ES-I3 (cell line): ENCODE data around the gene SLC43A1.

Experiments
- H3K36me3 ChIP-seq: 2 replicates; pipeline ENCODE4 v1.6.1; 2013; ENCODE audit warnings: mild to moderate bottlenecking, low read length, control low read depth, moderate library complexity; ENCODE audit not compliant: insufficient read depth
- H3K4me1 ChIP-seq: 2 replicates; pipeline ENCODE4 v1.6.1; 2013; ENCODE audit warnings: mild to moderate bottlenecking, control low read depth, low read length; ENCODE audit not compliant: insufficient read depth
- H3K9ac ChIP-seq: 2 replicates; pipeline ENCODE4 v1.6.1; 2013; ENCODE audit warnings: low read depth, mild to moderate bottlenecking, low read length, moderate library complexity
- H3K9me3 ChIP-seq: 2 replicates; pipeline ENCODE4 v1.6.1; 2013; ENCODE audit warnings: mild to moderate bottlenecking, low read length, moderate library complexity; ENCODE audit not compliant: control insufficient read depth, insufficient read depth

The SLC43A1 gene

DNA sequence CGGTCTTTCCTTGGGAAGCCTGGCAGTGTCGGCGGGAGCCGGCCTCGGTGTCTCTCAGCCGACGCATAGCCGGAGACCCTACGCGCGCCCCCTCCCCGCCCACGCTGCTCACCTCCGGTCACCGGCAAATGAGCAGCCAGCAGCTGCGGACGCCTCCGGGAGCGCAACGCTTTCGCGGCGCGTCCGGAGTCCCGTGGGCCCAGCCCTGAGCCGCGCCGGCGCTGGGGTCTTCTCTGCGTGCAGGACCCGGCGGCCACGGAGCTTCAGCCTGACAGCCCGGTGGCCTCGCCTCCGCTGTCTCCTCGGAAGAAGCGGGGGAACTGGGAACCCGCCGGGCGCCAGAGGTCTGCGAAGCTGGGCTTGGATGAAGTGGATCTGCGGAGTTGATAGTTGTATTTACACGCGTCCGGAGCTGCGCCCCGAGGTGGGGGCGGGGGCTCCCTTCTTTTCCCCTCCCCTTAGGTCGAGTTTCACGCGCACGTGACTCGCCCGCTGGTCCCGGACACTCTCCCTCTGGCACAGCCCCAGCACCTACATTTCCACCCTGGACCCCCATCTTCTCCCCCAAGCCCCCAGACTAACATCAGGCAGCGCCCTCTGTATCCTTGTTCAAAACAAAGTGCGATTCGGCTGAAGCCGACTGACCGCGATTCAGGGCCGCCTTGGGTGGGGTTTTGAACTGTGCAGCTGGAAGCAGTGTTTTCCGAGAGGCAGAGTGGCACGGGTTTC, at the start of gene SLC43A1:
SLC43A1 (minus strand) TSS at position 371 of the 729 bp plus-strand sequence. CDS start 1,591 bp downstream, outside the sequence.
- Histone ChIP-seq H3K4me1 (peaks cover 6% of the 10 kb centered on the region; the same call in 1 of the 2 replicates), H3K36me3 (no peaks in the 10 kb centered on the region), H3K9ac (peak within 1 kb of the TSS; percentile 58), H3K9me3 (no peaks in the 10 kb centered on the region)

DNA sequence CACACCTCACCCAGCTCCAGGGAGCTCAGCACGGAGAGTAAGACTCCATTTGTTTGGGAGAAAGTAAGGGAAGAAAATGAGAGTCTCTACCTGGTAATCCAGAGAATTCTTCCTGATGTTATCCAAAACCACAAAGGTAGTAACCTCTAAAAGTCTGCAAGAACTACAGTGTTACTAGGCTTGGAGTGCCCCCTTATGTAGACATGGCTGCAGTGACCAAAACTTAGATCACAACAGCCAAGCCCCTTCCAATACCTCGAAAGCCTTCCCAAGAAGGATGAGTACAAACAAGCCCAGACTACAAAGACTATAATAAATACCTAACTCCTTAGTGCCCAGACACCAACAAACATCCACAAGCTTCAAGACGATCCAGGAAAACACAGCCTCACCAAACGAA, 47.1 kb upstream of the SLC43A1 start:
- Histone ChIP-seq H3K9ac (no peak overlapping the region), H3K36me3 (no peaks in the 10 kb centered on the region), H3K4me1 (peaks cover 6% of the 10 kb centered on the region), H3K9me3 (no peaks in the 10 kb centered on the region)

DNA sequence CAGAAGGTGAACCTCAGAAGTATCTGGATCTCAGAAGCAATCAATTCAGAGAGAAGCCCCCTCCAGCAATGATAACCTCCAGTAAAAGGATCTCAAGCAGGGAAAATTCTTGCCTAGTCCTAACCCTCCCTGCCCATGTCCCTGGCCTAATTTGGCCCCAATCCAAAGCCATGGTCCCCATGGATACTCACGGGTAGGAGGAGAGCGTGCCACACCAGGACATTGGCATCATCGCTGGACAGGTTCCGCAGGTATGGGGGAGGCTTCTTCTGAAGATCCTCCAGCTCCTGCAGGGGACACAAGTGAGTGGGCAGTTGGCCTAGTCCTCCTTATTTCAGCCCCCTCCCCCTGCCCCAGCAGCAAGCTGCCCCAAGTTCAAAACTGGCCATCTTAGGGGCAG, 44.6 kb upstream of the SLC43A1 start:
- H3K4me1 ChIP-seq: peaks cover 6% of the 10 kb centered on the region; the same call in 1 of the 2 replicates
- H3K9me3 ChIP-seq: no peaks in the 10 kb centered on the region
- no peaks in the 10 kb centered on the region for H3K36me3 ChIP-seq
- H3K9ac ChIP-seq: no peak overlapping the region

GRCh38 chr11:57556041-57556440, 40.5 kb upstream of the SLC43A1 start:
- Histone ChIP-seq H3K4me1 (no peaks in the 10 kb centered on the region), H3K9me3 (no peaks in the 10 kb centered on the region), H3K36me3 (no peaks in the 10 kb centered on the region; the same call in 1 of the 2 replicates), H3K9ac (no peak overlapping the region)

- H3K4me1 ChIP-seq: no peaks in the 10 kb centered on the region
- H3K36me3 ChIP-seq: no peaks in the 10 kb centered on the region; the same call in 1 of the 2 replicates
- H3K9me3 ChIP-seq: no peaks in the 10 kb centered on the region
- H3K9ac ChIP-seq: no peak overlapping the region
Observed at GRCh38 chr11:57555393-57555792, 39.9 kb upstream of the SLC43A1 start.

GRCh38 chr11:57552479-57552878, 37.0 kb upstream of the SLC43A1 start:
- H3K9me3 ChIP-seq: no peaks in the 10 kb centered on the region
- no peaks in the 10 kb centered on the region; the same call in 1 of the 2 replicates for H3K36me3 ChIP-seq
- peaks cover 2% of the 10 kb centered on the region; the same call in 1 of the 2 replicates for H3K4me1 ChIP-seq
- no peak overlapping the region for H3K9ac ChIP-seq

GRCh38 chr11:57551941-57552340, 36.4 kb upstream of the SLC43A1 start:
- Histone ChIP-seq H3K9me3 (no peaks in the 10 kb centered on the region), H3K36me3 (no peaks in the 10 kb centered on the region; the same call in 1 of the 2 replicates), H3K4me1 (peaks cover 7% of the 10 kb centered on the region; the same call in 1 of the 2 replicates), H3K9ac (no peak overlapping the region)

DNA sequence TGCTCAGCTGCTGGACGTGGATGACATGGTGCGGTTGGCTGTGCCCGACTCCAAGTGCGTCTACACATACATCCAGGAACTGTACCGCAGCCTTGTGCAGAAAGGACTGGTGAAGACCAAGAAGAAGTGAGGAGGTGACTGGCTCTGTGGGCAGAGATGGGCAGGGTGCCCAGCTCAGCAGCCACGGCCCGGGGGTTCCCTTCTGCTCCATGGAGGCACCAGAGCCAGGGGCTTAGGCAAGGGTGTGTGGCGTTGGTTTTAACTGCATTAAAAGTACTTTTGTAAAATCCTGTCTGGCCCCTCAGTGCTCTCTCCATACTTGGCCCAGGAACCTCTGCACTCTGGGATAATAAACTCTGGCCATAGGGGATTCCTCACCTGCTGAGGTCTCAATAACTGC, 34.5 kb upstream of the SLC43A1 start:
- Histone ChIP-seq H3K9me3 (no peaks in the 10 kb centered on the region), H3K36me3 (no peaks in the 10 kb centered on the region; the same call in 1 of the 2 replicates), H3K9ac (no peak overlapping the region), H3K4me1 (peaks cover 7% of the 10 kb centered on the region; the same call in 1 of the 2 replicates)

DNA sequence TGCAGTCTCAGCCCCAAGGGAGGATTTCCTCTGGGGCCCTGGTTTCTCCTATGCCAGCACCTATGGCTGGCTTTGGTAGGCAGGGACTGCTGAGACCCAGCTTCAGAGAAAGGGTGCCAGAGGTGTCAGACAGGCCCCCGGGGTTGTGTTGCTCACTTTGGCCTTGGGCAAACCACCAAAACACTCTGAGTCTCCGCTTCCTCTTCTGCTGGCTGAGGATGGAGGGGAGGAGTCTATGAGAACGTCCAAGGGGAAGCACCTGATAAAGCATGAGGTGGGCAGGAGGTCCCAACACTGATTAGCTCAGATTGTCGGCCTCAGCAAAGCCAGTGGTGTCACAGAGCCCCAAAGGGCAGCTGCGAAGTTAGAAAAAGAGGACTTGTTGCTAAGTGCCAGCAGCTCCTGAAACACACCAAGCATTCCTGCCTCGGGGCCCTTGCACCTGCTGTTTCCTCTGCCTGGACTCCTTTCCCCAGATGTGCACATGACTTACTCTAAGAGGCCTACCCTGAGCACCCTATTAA, 32.4 kb upstream of the SLC43A1 start:
- Histone ChIP-seq H3K9me3 (no peaks in the 10 kb centered on the region), H3K4me1 (peaks cover 17% of the 10 kb centered on the region), H3K36me3 (no peaks in the 10 kb centered on the region; the same call in 1 of the 2 replicates), H3K9ac (no peak overlapping the region)

- Histone ChIP-seq H3K9me3 (no peaks in the 10 kb centered on the region), H3K36me3 (no peaks in the 10 kb centered on the region), H3K4me1 (peaks cover 20% of the 10 kb centered on the region), H3K9ac (no peak overlapping the region)
Observed at GRCh38 chr11:57546869-57547475, 31.5 kb upstream of the SLC43A1 start.

DNA sequence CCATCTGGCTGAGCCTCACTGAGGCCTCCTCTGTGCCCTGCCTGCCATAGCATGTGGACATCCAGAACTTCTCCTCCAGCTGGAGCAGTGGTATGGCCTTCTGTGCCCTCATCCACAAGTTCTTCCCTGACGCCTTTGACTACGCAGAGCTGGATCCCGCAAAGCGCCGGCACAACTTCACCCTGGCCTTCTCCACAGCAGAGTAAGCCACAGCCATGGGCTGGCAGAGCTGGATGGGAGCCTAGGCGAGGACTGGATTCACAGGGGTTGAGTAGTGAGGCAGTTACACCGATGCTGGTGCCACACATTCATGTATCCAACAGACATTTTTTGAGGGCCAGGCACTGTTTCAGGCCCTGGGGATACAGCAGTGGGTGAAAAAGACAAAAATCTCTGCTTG, 30.9 kb upstream of the SLC43A1 start:
- H3K9me3 ChIP-seq: no peaks in the 10 kb centered on the region
- H3K36me3 ChIP-seq: no peaks in the 10 kb centered on the region
- H3K9ac ChIP-seq: no peak overlapping the region
- peaks cover 20% of the 10 kb centered on the region for H3K4me1 ChIP-seq

DNA sequence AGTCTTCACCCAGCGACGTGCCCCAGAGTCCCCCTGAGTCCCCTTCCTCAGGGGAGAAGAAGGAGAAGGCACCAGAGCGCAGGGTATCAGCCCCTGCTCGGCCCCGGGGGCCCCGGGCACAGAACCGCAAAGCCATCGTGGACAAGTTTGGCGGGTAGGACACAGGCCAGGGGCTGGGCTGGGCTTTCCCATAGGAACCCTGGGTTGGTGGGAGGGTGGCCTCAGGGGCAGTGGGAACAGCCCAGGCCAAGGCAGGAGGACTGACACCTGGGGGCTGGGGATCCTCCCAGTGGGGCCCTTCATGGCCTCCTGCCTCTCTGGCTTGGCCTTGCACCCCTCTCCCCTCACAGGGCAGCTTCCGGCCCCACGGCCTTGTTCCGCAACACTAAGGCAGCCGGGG, 30.4 kb upstream of the SLC43A1 start:
- Histone ChIP-seq H3K36me3 (no peaks in the 10 kb centered on the region), H3K9ac (no peak overlapping the region), H3K4me1 (peaks cover 20% of the 10 kb centered on the region), H3K9me3 (no peaks in the 10 kb centered on the region)

GRCh38 chr11:57544566-57544965, 29.1 kb upstream of the SLC43A1 start:
- no peaks in the 10 kb centered on the region for H3K9me3 ChIP-seq
- H3K4me1 ChIP-seq: peaks cover 20% of the 10 kb centered on the region
- no peaks in the 10 kb centered on the region for H3K36me3 ChIP-seq
- H3K9ac ChIP-seq: no peak overlapping the region

DNA sequence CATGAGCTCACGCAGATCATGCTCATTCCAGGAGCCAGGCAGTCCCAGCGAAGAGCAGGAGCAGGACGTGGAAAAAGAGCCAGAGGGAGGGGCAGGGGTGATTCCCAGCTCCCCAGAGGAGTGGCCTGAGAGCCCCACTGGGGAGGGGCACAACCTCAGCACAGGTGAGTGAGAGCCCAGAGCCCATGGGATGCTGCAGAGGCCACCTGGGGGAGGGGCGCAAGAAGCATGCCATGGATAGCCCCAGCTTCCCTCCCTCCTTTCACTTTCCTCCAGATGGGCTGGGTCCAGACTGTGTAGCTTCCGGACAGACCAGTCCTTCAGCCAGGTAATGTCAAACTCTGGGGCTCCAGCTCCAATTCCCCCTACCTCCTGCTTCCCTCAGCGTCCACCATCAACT, 28.1 kb upstream of the SLC43A1 start:
- Histone ChIP-seq H3K9ac (no peak overlapping the region), H3K36me3 (no peaks in the 10 kb centered on the region), H3K4me1 (peaks cover 20% of the 10 kb centered on the region), H3K9me3 (no peaks in the 10 kb centered on the region)

DNA sequence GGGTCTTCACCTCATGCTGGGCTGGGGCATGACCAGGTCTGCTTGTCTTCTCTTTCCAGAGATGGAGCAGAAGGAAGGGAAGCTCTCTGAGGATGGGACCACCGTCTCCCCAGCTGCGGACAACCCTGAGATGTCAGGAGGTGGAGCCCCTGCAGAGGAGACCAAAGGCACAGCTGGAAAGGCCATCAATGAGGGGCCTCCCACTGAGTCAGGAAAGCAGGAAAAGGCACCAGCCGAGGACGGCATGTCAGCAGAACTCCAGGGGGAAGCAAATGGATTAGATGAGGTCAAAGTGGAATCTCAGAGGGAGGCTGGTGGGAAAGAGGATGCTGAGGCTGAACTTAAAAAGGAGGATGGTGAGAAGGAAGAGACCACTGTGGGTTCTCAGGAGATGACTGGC, 27.1 kb upstream of the SLC43A1 start:
- Histone ChIP-seq H3K9me3 (no peaks in the 10 kb centered on the region), H3K9ac (no peak overlapping the region), H3K36me3 (no peaks in the 10 kb centered on the region), H3K4me1 (peaks cover 19% of the 10 kb centered on the region)
